GM10266 (cell line): Measurements from ENCODE around the gene VDAC1.
A peak's percentile ranks its signal among the peaks of the same experiment; 100 is the strongest.
"Not testable (repeated sequence)": the region's sequence is repeated elsewhere in the genome, so short reads cannot be mapped to it uniquely, and the experiment has no call there.

Source experiments
- DNase-seq: peaks from one replicate; pipeline ENCODE4 v3.0.0; 2012; ENCODE audit errors: extremely low spot score
- TF ChIP-seq, protein P1 (sequence below): IDR thresholded peaks from 2 replicates; pipeline ENCODE4 v1.5.1; 2012; ENCODE audit warnings: mild to moderate bottlenecking, low read depth; ENCODE audit not compliant: control insufficient read depth, insufficient read depth; ENCODE audit errors: missing control alignments

VDAC1 gene

GRCh38 chr5:134037160-134037559 lies 32.4 kb upstream of the VDAC1 start:
- TF ChIP-seq, protein P1, sequence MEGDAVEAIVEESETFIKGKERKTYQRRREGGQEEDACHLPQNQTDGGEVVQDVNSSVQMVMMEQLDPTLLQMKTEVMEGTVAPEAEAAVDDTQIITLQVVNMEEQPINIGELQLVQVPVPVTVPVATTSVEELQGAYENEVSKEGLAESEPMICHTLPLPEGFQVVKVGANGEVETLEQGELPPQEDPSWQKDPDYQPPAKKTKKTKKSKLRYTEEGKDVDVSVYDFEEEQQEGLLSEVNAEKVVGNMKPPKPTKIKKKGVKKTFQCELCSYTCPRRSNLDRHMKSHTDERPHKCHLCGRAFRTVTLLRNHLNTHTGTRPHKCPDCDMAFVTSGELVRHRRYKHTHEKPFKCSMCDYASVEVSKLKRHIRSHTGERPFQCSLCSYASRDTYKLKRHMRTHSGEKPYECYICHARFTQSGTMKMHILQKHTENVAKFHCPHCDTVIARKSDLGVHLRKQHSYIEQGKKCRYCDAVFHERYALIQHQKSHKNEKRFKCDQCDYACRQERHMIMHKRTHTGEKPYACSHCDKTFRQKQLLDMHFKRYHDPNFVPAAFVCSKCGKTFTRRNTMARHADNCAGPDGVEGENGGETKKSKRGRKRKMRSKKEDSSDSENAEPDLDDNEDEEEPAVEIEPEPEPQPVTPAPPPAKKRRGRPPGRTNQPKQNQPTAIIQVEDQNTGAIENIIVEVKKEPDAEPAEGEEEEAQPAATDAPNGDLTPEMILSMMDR = peak; percentile 5

DNA sequence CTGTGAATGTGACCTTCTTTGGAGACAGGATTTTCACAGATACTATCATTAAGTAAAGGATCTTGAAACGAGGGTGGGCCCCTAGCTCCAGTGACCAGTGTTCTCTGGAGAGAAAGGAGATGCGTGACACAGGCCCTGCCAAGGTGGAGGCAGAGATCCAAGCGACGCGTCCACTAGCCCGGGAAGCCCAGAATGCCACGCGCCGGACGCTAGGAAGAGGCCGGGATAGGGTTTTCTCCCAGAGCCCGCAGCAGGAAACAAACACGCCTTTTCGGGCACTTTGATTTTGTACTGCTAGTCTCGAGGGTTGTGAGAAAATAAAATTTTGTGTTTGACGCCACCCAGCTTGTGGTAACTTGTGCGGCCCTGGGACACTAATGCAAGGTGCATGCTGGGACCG lies 29.6 kb upstream of the VDAC1 start:
- TF ChIP-seq, protein P1 = no peak
- no peak for DNase-seq

More at GRCh38 chr5:134037160-134037559, 32.4 kb upstream of the VDAC1 start:
- DNase-seq = no peak

GRCh38 chr5:134030303-134030964 lies 25.7 kb upstream of the VDAC1 start:
- DNase-seq = not testable (repeated sequence)

DNA sequence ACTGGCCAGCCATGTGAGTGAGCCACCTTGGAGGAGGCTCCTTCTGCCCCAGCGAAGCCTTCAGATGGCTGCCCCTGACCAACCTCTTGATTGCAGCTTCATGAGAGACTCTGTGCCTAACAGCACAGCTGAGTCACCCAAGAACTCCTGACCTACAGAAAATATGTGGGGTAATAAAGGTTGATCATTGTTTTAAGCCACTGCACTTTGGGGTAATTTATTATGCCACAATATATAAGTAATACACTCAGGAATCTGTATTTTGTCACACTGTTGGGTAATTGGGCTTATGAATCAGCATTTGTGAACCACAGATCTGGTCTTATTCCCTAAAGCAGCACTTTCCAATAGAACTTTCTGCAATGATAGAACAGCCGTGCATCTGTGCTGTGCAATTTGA lies 24.4 kb upstream of the VDAC1 start:
- no peak for DNase-seq
- TF ChIP-seq, protein P1 = no peak

DNA sequence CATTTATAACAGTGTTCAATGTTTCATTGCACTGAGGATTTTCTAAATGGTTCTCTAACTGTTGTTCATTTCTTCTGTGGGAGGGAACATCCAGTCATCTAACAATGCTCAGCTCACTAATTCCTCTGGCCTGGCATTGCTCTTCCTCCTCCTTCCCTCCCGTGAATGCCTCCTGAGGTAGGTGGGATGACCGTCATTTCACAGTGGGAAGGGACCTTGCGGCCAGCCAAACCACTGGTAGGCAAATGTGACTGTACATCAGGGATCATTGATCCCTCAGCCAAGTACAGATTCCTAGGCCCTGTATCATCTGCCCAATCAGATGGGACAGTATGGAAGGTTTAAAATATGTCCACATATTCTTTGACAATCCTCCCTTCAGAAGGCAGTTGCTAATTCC lies 23.7 kb upstream of the VDAC1 start:
- TF ChIP-seq, protein P1 = no peak
- no peak for DNase-seq

GRCh38 chr5:134027288-134027615 lies 22.5 kb upstream of the VDAC1 start:
- no peak for DNase-seq
- TF ChIP-seq, protein P1 = no peak

GRCh38 chr5:134026521-134027287 lies 21.9 kb upstream of the VDAC1 start:
- DNase-seq = peak; percentile 63
- TF ChIP-seq, protein P1 = peak; percentile 62
